ENCODE results near the gene CCDC93.

CCDC93 gene, protein sequence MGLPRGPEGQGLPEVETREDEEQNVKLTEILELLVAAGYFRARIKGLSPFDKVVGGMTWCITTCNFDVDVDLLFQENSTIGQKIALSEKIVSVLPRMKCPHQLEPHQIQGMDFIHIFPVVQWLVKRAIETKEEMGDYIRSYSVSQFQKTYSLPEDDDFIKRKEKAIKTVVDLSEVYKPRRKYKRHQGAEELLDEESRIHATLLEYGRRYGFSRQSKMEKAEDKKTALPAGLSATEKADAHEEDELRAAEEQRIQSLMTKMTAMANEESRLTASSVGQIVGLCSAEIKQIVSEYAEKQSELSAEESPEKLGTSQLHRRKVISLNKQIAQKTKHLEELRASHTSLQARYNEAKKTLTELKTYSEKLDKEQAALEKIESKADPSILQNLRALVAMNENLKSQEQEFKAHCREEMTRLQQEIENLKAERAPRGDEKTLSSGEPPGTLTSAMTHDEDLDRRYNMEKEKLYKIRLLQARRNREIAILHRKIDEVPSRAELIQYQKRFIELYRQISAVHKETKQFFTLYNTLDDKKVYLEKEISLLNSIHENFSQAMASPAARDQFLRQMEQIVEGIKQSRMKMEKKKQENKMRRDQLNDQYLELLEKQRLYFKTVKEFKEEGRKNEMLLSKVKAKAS

DNA sequence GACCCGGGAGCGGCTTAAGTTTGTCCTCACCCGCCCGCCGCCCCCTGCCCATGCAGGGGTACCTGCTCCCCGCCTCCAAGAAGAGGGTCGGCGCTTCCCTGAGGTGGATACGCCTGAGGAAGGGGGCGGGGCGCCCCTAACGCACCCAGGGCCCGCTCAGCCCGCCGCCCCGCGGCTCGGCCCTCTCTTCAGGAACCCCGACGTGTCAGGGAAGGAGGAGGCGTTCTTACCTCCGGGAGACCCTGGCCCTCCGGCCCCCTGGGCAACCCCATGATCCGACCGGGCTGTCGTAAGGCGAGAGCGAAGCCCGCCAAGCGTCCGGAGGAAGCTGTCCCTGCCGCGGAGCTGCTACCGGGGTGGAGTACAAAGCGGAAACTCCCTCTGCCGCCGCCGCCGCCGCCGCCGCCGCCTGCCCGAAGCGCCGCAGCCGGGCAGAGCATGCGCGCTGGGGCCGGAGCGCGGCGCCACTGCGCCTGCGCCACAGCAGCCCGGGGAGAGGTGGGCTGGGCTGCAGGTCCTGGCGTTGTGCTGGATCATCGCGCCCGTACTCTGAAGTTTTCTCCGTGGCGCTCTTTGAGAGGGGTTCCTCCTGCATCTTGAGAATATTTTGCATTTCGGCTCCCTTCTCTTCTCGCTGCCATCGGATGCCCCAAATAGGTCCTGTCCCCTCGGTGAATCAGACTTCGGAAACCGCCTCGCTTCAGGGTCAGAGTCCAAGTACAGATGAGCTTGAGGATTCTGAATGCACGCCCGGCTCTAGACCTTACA is at the start of gene CCDC93:
Gene CCDC93, minus strand, starts transcription at position 347 of the 768 bp plus-strand sequence. Its CDS starts 75 bp downstream, at position 272.
- DNase-seq, result peak; percentile 88

DNA sequence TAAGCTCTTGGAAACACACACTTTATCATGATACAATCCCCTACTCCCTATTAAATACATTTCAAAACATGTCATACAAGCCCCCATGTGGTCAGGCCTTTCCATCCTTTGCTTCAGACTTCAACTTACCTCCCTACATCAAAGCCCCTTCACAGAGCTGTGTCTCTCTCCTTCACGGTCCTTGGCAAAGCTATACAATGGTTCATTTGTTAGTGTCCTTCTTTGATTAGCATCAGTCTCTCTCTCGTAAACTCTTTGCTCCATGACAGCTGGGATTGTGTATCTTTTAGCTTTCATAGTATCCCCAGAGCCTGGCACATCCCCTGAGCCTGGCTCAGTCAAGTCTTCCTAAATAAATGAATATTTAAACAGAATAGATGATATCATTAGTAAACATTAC is 48.8 kb upstream of the CCDC93 start:
- DNase-seq, result no peak

DNA sequence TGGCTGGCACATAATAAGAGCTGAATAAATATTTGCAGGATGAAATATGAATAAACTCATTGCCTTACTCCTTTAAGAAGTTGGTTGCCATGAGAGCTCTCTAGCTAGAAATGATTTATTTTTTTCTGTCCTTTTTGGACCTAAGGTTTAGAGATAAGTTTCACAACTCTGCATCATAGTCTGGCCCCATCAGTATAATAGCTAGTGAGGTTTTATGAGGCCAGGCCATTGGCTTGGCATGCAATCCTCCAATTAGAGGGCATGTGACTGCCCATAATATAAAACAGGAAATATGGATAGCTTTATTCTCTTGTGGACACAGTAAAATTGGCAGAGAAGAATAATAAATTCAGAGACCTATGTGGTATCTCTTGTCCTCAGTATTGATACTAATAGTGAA is 48.2 kb upstream of the CCDC93 start:
- DNase-seq, result no peak

DNA sequence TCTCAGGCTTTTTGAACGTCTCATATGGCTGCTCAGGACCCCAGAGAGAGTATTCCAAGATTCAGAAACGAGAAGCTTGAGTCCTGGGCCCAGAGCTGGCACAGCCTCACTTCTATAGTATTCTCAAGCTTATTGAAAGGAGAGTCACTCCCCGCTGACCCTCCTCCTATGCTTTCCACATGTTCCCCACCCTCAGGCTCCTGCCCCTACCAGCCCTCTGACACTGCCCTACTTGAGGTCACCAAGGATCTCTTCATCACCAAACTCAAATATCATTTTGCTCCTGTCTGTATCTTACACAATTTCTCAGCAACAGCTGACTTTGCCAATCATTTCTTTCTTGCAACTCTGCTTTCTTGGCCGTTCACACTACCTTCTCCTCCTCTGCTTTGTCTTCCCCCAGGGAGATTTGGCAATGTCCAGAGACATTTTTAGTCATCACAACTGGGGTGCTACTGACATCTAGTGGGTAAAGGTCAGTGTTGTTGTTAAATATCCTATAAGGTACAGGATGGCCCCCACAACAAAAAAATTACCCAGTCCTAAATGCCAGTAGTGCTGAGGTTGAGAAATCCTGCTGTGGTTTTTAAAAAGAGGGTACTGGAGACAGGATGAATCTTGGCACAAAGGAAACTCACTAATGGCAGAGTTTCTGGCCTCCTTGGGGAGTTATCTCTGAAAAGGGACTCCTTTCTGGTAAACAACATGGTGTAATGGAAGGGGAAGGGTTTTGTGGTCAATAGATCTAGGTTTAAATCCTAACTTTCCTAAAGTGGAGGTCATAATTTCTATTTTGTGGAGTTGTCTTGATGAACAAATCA is 47.5 kb upstream of the CCDC93 start:
- DNase-seq, result no peak

DNA sequence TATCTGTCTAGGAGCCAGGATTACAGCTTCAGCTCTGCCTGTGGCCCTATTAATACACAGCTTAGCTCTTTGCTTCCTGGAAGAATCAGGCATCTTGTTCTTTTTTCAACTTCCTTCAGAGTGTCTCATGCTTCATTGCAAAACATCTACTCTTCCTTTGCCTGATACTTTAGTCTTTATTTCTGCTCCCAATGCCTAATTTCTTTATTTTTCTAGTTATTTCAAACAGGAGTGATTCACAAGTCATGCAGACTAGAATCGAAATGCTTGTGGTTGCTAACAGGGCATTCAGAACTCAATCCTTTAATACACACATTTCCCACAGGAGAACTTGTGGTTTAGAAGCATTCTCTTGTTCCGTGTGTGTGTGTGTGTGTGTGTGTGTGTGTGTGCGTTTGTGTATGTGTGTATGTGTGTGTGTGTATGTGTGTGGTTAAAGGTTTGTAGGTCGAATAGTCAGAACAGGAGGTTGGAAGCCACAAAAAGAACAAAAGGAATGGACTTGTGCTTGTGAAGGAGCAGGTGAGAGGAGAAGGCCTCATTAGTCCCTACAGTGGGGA is 46.1 kb upstream of the CCDC93 start:
- no peak for DNase-seq

DNA sequence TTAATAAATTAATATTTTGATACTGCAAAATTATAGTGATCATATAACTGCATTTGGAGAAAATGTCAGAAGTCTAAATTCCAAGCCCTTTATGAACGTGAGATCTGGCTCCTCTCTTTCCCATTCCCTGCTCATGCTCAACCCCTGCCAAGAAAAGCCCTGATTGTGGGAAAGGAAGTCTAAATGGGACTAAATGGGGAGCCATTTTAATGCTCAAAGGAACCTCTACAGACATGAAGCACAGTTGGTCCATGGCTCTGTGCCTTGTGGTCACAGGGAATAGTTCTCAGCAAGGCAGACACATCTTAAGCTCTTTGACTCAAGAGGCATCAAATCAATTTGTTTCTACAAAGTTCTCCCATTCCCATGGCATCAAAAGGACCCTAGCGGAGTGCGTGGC is 45.1 kb upstream of the CCDC93 start:
- DNase-seq, result no peak

DNA sequence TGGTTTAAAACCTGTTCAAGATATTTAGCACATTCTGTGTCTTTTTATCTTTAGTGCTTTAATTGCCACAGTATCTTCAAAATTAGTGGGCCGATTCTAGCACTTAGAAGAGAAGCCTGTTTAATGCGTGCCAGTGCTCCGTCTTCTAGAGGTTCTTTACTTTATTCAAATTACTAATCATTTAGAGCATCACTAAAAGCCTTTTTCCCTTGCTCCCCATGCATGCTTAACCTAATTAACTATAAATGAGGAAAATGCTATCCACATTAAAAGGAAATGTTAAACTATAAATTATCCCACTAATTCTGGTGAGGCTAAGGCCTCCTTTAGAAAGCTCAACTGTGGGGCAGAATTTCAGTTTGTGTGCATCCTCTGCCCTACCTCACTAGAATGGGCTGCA is 42.9 kb upstream of the CCDC93 start:
- no peak for DNase-seq

DNA sequence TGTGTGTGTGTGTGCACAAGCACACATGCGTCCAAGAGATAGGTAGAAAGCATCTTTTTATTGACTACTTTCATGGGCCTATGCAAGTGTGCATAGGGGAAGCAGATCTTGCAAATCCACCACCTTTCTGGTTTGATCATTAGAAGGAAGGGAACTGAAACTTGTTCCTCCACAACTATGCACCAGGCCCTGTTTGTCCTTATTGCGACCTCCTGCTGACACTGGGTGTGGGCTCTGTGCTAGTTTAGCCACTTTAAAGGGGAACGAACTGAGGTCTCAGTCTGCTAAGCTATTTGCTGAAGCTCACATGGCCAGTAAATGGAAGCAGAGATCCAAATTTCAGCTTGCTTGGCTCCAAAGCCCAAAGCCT is 42.3 kb upstream of the CCDC93 start:
- DNase-seq, result no peak

DNA sequence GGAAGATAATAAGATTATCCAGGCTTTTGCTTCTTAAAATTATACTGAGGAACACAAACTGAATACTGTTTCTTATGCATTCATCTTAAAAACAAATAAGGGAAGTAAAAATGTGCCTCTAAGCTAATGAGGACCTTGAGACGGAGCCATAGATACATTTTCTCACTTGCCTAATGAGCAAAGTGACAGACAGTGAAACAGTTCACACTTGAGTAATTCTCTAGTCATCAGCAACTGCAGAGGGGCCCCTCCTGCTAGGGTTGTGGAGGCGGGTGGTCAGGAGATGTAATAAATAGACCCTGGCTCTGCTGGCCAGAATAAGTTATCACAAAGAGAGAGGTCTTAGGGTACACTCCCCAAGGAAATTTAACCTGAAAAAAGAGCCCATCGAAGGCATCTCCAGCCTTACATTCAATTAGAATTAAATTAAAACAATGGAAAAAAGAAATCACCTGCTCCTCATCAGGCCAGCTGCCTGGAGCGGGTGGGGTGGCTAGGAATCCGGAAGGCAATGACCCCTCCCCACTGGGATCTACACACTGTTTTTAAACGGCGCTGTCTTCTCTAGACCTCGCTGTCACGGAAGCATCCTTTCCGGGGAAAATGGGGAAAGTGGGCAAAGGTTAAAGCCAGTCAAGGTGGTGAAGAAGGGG is 41.8 kb upstream of the CCDC93 start:
- no peak for DNase-seq

DNA sequence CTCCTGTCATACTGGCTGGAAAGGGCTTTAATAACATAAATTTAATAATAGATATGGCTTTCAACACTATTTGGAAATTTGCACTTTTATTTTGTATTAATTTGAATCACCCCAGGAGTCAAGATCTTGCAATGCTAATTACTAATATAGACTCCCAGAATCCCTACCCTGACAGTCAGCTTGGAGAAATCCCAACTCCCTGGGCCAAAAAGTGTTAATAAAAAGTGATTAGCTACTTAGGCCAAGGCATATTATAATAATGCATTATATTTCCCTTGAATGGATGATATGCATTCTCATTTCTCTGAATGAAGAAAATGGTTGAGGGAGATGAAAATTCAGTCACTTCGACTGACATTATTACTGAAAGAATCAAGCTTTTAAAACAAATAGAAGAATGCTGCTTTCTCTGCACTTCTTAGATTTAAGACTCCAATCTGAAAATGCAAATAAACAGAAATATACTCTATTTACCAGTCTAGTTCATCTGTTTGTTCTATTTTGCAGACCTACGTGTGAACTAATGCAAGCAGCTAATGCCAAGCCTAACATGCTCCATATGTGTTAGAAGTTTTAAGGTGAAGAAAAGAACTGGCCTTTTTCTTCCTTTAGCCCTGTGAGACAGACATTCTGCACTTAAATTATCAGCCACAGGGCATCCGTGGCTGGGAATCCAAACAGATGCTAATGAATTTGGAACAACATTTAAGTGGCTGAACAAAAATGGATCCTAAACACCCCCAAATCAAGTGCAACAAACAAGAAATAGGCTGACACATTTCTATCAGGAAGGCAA is 40.5 kb upstream of the CCDC93 start:
- no peak for DNase-seq

DNA sequence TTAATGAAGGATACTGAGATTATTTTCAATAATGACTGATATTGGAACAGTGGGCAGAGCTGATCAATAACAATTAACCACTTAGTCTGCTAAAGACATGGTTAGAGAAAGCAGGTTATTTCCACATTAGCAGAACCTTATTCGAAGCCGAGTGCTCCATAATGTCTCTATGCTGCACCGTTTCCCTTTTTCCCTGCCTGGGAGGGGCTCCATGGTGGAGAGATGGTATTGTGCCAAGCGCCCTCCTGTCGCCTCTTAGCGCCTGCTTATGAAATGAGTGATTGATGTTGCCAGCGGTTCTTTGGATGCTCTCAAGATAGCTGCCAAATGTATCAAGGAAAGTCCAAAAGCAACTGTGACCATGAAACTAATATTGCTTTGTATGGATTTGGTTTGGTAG is 39.8 kb upstream of the CCDC93 start:
- DNase-seq, result no peak

DNA sequence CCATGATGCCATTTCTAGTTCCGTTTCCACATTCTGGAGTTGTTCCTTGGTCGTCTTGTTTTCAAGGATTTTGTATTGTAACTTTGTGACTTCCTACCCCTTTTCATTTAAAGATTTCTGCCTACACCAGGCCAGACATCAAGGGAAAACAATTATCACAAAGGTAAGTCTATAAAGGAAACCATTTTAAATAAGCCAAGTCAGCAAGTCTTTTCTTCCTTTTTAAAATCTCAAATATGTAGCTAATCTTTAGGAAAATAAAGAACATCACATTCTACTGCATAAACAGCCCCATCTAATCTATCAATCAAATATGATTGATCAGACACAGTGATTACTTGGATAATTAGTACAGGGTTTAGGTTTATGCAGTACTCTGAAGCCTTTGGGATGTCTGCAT is 38.6 kb upstream of the CCDC93 start:
- no peak for DNase-seq

DNA sequence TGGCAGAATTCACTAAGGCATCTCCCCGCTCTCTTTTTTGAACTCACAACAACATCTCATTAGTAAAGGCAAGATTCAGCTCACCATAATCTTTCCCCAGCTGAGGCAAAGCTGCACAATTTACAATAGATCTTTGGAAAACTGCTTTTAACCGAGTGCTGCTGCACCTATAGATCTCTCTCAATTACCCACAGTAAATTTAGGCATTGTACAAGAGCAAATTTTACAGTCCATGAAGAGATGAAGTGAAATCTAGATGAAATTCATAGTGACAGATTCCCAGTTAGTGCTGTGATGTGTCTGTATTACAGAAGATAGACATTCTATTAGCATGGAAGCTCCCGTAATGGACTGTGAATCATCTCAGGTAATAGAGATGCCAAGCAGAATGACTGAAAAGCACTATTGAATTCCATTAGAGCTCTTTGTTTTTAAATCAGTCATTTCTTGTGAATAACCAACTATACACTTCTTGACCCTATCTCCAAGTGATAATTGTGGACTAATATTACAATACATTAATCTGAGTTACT is 38.0 kb upstream of the CCDC93 start:
- no peak for DNase-seq

DNA sequence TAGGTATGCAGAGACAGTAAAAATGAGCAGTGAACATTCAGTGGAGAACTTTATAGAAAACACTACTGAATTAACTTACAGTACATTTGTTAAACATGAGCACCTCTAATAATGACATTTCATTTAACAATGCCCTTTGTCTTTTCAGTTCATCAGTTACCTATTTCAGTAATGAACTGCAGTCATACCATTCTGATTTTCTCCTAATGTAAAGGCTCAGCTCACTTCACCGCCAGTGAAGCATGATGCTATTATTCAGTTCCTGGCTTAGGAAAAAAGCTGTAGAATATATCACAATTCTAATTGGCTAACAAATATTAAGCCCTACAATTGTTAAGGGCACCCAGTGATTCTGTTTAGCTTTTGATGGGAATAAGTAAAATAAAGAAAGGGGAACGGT is 37.1 kb upstream of the CCDC93 start:
- DNase-seq, result no peak

DNA sequence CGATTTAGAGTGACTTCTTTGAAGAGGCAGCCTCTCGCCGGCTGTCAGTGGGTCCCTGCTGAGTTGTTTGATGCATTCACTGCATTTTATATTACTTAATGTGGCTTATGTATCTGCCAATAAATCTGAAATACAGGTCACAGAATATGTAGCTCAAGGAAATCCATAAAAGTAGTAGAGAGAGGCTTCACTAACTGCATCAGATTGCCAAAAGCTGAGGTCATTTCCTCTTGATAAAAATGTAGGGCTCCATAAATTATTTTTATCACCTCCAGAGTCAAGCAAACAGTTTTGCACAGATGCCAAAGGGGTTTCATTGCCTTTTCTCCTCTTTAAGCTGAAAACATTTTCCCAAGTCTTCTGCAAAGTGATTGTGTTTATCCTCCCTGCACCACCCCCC is 36.5 kb upstream of the CCDC93 start:
- no peak for DNase-seq

DNA sequence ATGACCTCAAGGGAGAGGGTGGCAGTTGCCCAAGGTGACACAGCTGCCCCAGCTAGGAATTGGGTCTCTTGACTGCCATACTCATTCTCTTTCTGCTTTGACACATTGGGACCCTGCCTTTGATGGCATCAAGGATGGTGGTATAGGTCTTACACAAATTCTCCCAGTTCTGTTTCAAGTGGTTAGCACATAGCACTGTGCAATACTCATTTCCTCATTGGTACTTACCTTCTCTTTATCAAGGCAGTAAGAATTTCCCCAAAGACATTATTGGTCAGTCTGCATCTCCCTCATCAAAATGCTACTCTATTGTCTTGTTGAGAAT is 35.9 kb upstream of the CCDC93 start:
- DNase-seq, result no peak

DNA sequence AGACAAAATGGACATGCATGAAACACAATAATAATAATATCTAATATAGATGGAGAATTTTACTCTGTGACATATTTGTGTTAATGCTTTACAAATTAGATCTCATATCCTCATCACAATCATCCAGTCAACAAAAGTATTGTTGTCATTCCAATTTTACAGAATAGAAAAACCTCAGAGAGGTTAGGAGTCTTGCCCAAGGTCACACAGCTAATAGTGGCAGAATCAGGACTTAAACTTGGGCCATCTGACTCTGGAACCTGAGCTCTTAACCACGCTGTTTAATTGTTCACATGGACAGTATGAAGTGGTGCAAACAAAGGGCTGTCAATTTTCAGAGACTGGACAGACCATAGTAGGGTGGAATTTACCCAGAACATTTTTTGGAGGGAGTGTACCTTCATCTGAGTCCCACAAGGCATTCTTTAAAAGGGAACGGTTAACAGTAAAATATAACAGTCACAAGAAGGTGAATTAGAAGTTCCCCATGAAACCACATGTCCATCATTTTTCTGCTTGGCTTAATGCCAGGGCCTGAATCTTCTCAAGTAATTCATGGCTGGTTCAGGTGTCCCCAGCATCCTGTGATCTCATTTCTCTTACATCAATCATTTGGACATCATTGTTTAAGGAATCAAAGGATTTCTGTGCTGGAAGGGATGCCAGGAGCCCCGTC is 35.4 kb upstream of the CCDC93 start:
- no peak for DNase-seq

DNA sequence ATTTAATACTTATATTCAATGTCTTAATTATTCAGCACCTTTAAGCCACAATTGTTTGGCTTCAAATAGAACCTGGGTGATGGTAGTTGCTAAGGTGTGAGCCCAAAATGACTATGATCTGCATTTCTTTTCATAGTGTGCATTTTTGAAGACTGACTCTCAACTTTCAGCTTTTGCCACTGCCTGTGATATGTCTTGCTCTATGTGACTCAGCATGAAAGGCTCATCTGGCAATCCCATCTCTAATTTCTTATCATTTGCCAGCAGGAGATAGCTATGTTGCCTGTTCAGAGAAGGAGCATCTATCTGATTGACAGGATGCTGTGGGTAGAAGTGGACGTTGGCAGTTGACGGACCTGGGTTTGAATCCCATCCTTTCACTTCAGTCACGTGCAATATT is 34.5 kb upstream of the CCDC93 start:
- DNase-seq, result no peak

DNA sequence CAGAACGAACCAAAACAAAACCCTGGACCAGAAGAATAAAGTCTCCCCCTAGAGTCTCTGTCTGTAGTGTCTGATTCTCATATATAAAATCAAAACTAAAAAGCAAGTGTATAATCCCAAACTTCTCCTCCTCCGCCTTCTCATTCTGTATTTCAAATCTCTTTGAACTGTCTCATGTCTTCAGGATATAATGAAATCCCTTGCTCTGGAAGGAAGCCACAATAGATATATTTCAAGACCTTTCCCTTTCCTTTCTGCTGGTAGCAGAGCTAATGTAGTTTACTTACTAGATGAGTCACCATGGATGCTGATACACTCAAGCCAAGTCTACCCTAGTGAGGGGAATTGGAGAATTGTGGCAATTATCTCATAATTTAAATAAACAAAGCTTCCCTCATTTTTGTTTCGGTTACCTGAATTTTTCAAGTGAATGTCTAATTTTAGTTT is 33.5 kb upstream of the CCDC93 start:
- no peak for DNase-seq

DNA sequence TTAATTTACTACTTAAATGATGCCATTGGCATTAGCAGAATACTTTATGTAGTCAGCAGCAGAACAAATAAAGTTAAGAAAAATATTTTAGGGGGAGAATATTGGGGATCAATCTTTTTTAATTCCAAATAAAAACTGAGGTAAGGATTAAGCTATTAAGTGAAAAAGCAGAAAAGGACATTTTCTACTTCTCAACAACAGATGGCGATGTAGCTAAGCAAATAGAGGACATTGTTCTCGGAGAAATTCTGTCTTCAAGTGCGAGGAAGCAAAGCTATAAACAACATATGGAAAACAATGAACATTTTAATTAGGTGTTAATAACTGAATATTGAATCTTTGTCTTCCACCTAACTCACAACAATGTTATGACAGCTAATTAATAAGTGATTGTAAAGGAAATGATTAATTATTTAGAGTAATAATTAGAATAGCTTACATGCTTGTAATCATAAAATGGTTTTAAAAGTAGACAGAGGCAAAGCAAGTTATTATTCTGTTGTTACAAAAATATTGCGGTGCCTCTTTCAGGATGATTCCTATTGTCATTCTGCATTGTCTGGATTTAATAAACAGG is 32.9 kb upstream of the CCDC93 start:
- no peak for DNase-seq

Data from GDM1 (cell line).